GM21717 (cell line): Measurements from ENCODE around the gene MVB12B.

Experiments used
- ATAC-seq: cut with Tn5 transposase; IDR thresholded peaks from one replicate; pipeline ENCODE4 v1.9.1; 2021; ENCODE audit warnings: mild to moderate bottlenecking, moderate library complexity; ENCODE audit not compliant: unreplicated experiment

Gene MVB12B

DNA sequence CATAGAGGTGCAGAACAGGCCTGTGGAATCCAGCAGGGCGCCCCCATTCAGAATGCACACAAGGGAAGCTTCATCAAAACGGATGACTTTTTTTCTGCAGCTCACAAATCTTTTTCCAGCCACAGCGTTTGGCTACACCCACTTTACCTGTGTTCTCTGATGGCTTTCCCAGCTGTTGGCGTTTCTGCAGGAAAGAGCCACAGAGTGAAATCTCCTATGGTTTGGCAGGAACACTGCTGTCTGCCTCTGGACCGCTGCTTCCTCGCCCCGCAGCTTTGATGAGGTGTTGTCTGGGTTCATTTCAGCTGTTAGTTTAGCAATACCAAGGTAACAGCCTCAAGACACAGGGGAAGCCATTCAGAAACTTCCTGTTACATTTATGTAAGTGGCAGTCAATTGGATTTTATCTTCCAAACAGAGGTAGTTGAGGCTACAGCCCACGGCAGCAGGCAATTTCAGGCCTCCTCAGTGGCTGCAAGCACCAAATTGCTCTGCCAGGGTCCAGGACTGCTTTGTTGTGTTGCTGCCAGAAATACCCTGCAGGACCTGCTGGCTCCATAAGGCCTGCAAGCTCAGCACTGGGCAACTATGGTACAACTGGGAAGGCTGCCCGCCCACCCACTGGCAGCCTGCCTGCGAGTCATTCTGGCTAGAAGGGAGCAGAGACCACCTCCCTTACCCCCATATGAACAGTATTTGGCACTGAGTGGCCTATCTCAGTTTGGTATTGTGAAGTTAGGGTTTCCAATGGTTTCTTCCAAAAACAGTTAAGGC is 96.7 kb downstream of the MVB12B start:
- ATAC-seq: no peak

DNA sequence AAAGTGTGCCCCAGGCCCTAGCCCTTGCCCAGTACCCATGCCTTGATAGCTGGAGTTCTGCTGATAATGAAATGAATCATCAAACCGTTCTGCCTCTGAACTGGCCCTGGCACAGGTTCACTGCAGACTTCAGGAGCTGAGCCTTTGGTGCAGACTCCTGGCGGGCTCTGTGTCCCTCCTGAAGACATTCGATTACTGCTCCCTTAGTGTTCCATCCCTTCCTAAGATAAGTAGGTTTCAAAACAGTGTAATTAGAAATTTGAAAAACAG is 97.2 kb downstream of the MVB12B start:
- ATAC-seq: no peak

DNA sequence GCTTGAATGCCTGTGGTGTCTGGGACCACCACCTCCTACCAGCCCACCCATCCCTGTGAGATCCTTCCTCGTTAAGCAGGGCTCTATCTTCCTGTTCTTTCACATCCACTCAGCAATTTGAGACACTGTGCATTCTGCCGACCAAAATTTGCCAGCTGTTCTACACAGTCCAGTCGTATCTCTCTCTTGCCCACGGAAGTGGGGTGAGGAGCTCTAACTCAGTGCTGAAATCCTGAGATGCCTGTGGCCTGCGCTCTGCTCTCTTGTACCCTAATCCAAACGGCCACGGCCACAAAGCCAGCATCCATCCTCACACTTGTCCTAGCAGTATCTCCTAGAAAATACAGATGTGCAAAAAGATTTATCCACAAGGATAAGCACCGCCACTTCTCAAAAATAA is 97.9 kb downstream of the MVB12B start:
- ATAC-seq: no peak

DNA sequence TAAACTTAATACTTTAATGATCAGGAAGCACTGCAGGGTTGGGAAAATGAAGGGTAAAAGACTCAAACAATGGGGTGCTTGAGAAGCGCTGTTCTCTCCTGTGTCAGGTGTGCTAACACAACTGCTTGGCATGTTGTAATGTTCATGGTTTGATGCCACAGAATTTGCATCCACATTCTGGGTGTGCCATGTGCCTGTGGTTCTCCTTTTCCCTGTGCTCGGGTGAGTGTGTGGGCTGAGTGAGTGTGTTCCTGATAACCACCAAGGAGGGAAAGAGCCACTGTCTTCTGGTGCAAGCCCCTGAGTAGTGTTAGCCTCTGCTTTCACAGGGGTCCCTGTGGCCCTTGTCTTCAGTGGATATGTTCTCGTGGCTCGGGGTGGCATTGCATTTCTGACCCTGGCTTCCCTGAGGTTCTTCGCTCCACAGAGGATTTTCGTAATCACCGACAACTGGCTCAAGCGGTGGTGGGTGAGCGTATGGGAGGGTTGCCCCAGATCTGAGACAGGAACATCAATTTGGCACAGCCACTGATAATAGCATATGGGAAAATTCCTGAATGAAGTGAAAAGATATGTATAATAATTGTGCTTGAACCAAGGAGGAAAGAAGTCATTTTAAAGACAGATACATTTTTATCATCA is 102.0 kb downstream of the MVB12B start:
- ATAC-seq: no peak

DNA sequence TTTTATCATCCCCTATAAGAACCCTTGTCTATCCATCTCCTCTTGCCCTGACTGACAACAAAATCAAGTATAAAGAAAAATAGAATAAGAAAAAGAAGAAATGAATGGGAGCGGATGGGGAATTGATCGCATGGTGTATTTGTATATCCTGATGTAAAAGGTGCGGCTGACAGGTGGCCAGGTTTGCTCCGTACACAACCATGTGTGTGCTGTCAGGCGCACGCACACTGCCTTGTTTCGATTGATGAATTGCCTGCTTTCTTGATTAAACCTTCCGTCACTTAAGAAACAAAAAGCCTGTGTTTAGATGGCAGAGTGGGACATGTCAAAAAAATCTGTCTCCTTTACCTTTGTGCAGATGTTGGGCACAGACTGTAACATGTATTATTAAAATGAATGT is 102.6 kb downstream of the MVB12B start:
- ATAC-seq: no peak

DNA sequence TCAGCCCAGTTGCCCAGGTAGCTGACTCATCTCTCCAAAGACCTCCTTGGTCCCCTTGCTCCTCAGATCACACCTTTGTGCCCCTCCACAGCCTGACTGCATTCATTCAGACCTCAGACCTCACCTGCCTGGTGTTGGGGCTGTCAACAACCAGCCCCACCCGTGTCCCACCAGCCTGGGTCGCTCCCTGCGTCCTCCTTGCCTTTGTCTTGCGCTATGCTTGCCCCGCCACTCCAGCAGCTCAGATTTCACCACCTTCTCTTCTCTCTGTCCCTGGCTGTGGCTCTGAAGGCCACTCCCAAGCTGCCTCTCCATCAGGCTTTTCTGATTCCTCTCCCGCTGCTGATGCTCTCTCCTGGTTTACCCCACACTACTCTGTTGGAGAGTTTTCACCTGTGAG is 103.5 kb downstream of the MVB12B start:
- ATAC-seq: no peak

DNA sequence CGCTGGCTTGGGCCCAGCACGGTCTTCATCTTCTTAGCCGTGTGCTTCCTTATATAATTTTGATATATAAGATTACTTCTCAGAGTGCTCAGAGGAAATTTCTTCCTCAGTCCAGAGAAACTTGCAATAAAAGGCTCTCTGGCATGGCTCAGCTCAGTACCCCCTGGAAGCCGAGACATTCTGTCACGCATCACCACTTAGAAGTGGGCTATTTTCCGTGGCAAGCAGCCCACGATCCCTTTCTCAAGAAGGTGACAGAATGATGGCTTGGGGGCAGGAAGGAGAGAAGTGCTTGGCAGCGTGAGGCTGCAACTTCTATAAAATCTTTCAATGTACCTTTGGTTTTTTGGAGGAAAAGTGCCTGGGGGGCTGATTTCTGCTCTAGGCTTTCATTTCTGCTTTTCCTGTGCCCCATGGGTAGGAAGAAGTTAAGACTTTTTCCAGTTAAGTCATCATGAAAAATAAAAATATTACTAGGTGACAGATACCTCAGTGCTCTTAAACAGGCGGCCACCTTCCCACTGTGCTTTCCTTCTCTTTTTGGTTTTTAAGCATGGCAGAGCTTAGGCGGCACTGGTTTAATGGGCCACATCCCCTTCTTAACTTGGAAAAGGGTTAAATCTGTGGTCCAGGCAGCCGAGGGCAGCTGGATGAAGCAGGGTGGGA is 104.6 kb downstream of the MVB12B start:
- ATAC-seq: no peak

DNA sequence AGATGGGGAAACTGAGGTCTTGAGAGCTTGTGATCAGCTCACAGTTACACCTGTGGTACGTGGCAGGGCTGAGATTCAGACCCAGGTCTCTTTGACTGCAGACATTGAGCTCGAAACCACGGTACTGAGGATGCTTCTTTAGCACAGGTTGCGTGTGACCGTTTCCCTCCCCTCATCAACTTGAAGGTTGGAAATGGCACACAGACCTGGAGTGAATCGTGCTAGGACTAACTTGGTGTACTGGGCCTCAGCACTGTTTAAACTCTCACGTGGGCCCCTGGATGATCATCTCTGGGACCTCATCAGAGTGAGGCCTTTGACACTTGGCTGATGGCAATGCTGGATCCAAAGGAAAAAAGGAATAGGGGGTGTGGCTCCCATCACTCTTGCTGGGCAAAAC is 106.0 kb downstream of the MVB12B start:
- ATAC-seq: no peak

DNA sequence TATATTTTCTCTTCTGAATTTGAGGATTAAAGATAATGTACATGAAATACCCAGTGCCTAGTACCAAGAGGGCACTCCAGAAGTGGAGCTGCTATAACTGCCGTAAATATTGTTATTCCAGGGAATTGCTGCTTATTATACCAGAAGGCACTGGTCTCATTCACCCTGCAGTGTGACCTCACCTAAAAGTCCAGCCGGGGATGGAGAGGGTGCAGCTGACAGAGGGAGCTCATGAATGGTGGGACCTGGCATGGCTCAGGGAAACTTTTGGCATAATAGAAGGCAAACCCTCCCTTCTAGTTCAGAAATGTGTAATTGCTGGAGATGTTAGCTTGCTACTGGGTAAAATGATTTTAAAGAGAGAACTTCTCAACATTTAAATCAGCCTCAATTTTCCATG is 108.5 kb downstream of the MVB12B start:
- no peak for ATAC-seq

DNA sequence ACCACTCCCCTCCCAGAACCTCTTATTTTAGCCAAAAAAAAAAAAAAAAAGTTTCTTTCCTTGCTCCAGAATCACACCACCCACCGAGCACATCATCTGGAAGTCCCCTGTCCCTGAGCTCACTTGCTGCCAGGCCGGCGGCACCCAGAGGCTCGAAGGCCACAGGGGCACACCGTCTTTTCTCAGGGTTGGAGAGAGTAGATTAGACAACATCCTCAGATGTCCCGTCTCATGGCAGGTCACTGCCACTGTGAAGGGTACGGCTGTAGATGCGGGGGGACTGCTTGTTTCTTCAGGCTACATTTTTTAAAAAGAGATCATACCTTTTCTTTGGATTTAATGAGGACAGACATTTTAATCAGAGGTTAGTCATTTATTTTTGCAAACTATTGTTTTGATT is 109.0 kb downstream of the MVB12B start:
- no peak for ATAC-seq

DNA sequence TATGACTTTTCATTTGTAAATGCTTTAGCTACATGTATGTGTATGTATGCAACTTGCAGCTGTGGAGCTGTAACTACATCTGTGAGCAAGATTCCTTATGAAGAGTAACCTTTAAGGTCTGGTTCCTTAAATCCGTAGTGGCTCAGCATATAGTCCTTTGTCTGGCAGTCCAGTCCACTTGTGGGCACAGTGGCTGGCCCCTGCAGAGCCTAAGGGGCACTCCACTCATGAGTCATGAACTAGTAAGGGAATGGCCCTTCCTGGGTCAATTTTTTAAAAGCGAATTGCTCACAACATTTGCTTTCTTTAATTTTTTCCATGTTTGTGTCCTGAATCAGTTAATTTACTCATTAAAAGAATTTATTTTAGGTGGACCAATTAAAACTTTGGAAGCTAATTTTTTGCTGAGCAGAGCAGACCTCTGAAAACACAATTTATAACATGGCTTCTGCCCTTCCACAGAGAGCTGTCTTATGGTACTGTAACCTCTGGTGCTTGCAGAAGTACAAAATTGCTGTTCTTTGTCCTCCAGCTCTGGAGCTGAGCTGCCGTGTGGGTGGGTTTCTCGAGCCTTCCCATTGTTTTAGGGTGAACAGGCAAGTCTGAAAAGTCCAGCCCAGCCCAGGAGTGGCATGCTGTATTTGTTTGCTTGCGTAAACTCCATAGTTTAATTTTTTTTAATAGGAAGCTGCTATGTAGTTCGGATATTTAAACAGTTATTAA is 110.1 kb downstream of the MVB12B start:
- ATAC-seq: no peak

DNA sequence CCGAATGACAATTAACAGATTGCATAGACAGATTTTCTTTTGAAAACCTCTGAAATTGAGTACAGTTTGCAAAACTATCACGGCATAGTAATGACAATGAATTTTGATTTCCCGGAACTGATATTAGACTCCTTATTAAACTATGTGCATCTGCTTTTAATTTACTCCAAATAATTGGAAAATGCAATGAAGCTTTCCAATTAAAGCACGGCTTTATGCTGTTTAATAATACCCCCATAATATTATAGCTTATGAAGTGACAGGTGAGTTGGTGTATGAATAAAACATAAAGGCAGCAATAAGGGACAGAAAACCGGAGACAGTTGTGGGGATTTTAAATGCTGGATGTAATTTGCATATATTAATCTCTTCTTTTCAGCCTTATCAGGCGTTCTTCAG is 110.6 kb downstream of the MVB12B start:
- no peak for ATAC-seq

DNA sequence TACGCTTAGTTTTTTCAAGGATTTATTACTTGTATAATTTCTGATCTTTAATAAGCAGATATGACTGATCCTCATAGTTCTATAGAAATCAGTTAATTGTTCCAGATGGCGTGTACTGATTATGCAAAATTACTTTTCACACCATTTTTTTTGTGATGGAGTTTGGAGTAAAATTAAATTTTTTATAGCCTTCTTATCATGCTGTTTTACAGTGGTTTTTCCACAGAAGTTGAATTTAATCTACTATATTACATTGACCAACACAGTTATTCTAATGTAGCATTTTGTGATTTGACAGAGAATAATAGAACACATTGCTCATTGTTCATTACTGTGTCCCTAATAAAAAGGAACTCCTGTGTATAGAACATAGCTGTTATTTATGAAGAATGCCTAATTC is 111.1 kb downstream of the MVB12B start:
- ATAC-seq: no peak

DNA sequence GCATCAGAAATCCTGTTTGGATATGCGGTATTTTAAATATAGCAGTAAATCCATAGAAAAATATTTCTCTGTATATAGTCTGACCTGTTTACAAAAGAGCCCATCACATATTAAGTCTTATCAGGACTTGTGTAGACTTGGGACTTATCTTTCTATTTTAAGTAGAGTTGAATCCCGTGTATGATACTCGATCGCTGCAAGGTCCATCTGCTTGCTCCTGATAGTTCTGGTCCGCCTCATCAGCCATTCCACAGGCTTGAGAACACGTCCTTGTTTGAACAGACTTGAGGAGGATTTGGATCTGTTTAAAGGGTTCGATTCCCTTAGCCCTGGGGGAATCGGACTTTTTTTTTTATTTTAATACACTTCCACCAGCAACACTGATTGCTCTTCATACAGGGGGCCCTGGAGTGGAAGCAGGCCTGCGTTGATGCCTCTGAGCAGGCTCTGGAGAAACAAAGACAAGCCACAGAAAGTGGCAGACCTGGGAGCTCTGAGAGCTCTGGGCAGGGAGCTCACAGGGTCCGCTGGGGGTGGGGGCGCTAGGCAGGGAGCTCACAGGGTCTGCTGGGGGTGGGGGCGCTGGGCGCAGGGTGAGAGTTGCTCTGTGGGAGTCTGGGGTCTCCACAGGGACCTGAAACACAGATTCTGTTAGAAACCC is 112.2 kb downstream of the MVB12B start:
- ATAC-seq: no peak

DNA sequence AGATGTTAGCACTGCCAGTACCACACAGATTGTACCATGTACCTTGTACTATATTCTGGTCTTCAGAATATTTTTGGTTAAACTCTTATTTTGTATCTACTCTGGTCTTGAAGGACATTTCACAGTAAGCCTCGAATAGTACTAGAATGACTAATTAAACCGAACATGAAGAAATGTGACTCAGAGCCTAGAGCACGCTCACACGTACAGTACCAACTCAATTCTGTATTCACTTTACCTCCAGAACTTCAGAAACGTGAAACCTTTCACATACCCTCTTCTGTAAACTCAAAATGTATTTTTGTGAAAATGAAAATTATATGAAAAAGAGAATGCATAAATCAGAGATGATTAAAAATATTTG is 112.8 kb downstream of the MVB12B start:
- ATAC-seq: no peak

DNA sequence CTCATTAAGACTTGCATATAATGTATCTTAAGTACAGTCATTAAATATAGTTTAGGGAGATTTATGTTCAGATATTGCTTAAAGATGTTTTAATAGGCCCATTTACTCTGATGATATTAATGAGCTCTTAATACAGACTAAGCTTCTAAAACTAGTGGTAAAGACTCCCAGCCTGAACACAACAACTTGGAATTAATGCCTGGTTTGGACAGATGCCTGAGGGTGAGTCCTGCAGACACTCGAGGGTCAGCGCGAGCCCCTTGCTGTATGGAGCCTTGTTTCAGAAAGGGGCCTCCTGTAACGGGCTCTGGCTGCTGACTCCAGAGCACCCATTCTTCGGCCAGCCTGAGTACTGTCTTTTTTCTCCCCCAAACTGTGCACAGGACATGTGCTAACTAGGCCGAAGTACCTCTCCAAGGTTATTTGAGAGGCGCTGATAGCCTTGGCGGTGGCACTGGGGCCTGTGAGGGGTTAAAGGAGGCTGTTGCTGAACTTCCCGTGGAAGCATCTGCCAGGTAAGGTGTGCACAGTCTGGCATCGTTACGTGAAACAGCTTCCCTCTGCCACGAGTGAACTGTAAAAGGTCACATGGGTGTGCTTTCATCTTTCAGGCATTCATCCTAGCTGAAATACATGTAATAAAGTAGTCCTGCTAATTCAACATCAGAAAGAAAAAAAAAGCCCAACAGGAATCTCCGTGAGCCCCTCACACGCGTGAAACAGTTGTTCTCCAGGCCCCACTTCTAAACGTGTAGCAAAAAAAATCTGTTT is 113.4 kb downstream of the MVB12B start:
- ATAC-seq: no peak

DNA sequence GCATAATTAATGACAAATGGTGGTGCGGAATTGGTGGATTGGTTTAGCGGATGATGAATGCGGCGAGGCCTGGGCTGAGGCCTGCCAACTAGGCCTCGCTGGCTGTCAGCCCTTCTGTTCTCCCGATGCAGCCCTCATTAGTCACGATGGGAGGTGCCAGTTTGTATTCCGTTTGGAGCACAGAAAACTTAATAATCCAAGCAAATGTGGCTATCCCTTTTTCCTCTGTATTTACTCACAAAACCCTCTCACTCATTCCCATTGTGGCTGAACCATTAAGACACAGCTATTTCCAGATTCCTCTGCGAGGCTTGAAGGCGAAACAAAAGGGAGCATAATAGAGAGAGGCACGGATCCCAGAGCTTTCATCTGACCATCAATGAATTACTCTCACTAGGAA is 114.3 kb downstream of the MVB12B start:
- ATAC-seq: no peak

DNA sequence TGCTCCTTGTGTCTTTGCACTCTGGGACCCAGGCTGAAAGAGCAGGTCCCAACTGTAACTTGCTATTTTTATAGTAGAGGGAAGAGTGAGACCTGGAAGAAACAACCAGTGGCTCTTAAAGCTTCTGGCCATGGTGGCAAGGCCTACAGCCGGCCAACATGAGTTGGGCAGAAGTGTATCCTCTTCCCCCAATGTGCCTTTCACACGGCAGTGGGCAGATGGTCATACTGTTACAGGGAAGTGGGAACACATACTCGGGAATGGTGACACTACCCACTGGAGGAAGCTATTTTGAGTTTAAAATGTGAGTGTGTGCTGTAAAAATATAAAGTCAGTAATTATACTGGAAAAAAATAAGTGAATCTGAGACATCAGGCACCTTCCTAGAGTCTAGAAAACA is 116.0 kb downstream of the MVB12B start:
- no peak for ATAC-seq

DNA sequence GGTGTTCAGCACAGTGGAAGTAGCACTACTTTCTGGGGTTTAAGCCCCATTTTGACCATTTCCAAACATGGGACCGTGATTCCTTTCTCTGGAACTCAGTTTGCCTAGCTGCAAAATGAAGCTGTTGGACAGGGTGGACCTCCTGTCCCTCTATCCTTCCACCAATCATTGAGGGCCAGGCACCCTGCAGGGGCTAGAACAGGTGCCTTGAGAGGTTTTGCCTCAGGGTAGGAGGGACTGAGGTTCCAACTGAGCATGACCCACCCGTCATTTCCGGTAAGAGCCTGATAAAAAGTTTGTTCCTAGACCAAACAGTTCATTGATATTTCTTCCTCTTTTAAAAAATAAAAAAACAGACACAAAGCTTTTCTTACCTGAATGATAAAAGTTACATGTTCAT is 116.5 kb downstream of the MVB12B start:
- no peak for ATAC-seq

DNA sequence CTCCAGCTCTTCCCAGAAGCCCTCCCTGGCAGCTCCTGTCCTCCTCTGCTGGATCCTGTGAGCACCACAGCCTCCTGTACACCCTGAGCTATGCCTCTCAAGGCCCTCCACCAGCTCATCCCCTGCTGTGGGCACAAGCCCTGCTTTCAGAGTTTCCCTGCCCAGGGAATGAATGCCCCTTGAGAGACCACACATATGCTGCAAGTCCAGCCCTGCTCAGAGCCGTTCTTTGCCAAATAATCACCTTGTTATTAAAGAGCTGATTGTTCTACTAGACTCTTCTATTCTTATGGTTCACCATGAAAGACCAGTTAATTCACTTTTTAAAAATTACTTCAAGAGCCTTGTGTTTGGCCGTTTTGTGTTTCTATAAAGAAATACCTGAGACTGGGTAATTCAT is 121.5 kb downstream of the MVB12B start:
- no peak for ATAC-seq
